Stimulated activated memory B cell treated with anti-CD40 and anti-IgM and Interleukin-4, amounts not matched to agents 10 μg/mL and 1 μg/mL and 100 μg/mL, for 72 hours (primary cell): Measurements from ENCODE around the gene CASP10.
"Not testable (repeated sequence)": the region's sequence is repeated elsewhere in the genome, so short reads cannot be mapped to it uniquely, and the experiment has no call there.

ENCODE experiments used
- ATAC-seq: fragments of 150-1000 bp; cut with Tn5 transposase; 2 replicates; pipeline ENCODE4 v1.10.0; 2021
- H3K27ac Mint-ChIP-seq: one replicate; pipeline ENCODE4 v1.8.0; 2022; ENCODE audit warnings: mild to moderate bottlenecking, mixed read lengths
- H3K27me3 Mint-ChIP-seq: one replicate; pipeline ENCODE4 v1.8.0; 2022; ENCODE audit warnings: mixed read lengths
- H3K36me3 Mint-ChIP-seq: one replicate; pipeline ENCODE4 v1.8.0; 2022; ENCODE audit warnings: mixed read lengths
- H3K4me1 Mint-ChIP-seq: one replicate; pipeline ENCODE4 v1.8.0; 2022; ENCODE audit warnings: mixed read lengths
- H3K4me3 Mint-ChIP-seq: one replicate; pipeline ENCODE4 v1.8.0; 2022; ENCODE audit warnings: mild to moderate bottlenecking, moderate library complexity, mixed read lengths
- H3K9me3 Mint-ChIP-seq: one replicate; pipeline ENCODE4 v1.8.0; 2022; ENCODE audit warnings: mixed read lengths

CASP10 gene

DNA sequence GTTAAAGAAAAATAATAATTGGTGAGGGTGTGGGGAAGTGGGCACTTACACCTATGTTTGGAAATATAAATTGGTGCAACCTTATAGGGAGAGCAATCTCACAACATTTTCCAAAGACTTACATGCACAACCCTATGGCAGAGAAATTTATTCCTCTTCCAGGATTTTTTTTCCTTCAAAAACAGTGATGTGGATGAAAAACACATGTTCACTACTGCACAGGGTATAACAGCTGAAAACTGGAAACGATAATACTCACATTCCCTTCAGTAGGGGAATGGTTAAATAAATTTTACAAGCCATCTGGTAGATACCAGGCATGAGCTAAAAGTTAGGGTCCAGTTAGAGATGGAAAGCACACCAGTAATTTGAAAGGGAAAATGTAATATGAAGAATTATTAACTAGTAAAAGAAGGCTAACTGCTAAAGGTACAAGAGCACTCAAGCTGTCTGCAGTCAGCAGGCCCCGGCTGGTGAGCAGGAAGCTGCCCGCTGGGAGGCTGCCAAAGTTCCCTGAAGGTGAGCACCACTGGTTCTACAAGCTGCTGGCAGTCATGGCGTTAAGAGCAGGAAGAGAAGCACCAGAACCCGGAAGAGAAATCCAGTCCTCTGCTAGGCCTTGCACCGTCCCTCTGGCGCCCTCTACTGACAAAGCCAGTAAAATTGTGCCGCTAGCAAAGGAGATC, 49.0 kb downstream of the CASP10 start:
- H3K4me3 Mint-ChIP-seq: peak overlapping the region; percentile 91
- H3K27me3 Mint-ChIP-seq: no peaks in the 10 kb centered on the region
- peak; percentile 79 for ATAC-seq
- H3K36me3 Mint-ChIP-seq: peaks cover 7% of the 10 kb centered on the region
- H3K27ac Mint-ChIP-seq: peak overlapping the region; percentile 84
- H3K4me1 Mint-ChIP-seq: peaks cover 32% of the 10 kb centered on the region
- no peaks in the 10 kb centered on the region for H3K9me3 Mint-ChIP-seq

DNA sequence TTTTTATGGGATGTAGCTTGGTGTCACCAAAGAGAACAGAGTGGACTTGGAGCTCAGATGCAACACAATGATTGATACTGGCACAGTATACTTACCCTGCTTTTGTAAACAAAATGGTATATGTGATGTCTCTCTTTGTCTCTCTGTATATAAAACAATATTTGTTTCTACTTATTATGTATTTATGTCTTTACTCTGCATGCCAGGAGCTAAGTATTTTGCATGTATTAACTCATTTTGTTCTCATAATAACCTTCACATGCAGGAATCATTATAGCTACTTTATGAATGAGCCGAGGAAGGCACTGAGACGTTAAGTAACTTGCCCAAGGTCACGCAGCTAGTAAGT, 49.5 kb downstream of the CASP10 start:
- Mint-ChIP-seq H3K4me3 (peak overlapping the region; percentile 91), H3K27ac (peak overlapping the region; percentile 84), H3K4me1 (peaks cover 35% of the 10 kb centered on the region), H3K36me3 (peaks cover 10% of the 10 kb centered on the region), H3K9me3 (no peaks in the 10 kb centered on the region), H3K27me3 (no peaks in the 10 kb centered on the region)
- ATAC-seq: no peak

DNA sequence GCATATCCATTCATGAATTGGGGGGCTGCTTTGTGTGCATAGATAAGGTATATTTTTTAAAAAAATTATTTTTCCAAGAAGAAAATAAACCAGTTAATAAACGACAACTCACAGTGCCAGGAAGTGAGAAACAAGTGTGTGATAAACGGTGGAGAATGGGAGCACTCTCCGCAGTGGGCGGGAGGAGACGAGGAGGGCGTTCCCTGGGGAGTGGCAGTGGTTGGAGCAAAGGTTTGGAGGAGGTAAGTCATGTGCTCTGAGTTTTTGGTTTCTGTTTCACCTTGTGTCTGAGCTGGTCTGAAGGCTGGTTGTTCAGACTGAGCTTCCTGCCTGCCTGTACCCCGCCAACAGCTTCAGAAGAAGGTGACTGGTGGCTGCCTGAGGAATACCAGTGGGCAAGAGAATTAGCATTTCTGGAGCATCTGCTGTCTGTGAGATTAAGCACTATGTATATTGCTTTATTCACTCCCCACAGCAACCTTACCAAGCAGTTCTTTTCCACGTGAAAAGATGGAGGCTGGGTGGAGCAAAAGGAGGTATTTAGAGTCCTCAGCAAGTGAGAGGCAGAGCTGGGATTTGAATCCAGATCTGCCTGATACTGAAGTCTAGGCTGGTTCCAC, 50.4 kb downstream of the CASP10 start:
- Mint-ChIP-seq H3K27ac (peak overlapping the region; percentile 84), H3K4me1 (peaks cover 42% of the 10 kb centered on the region), H3K9me3 (no peaks in the 10 kb centered on the region), H3K27me3 (no peaks in the 10 kb centered on the region), H3K4me3 (peak overlapping the region; percentile 91), H3K36me3 (peaks cover 18% of the 10 kb centered on the region)
- peak; percentile 96 for ATAC-seq

DNA sequence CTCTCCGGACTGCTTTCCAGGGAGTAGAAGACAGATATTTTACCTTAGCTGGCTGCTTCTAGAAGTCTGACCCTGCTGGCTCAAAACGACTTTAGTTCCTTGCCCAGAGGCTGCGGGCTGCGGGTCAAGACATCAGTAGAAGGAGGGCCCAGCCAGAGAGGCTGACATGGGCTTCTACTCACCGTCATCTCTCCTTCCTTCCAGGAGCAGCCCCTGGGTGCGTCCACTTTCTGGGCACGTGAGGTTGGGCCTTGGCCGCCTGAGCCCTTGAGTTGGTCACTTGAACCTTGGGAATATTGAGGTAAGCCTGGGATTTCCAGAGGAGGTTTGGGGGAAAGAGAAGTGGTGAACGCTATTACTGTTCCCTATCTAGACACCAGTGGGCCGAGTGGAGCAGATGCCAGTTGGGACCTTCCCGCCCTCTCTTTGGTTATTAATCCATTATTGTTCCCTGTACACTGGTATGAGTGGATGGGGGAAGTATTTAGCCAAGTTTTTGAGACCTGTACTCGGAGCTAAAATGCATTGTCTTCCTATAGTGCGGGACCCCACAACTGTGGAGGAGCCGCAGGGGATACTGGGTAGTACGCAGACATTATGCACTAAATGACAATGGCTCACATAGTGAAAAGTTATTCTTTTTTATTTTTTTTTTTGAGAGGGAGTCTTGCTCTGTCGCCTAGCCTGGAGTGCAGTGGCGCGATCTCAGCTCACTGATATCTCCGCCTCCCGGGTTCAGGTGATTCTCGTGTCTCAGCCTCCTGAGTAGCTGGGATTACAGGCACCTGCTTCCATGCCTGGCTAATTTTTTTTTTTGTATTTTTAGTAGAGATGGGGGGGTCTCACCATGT, 51.1 kb downstream of the CASP10 start:
- no peaks in the 10 kb centered on the region for H3K27me3 Mint-ChIP-seq
- peak; percentile 42 for ATAC-seq
- H3K4me3 Mint-ChIP-seq: peak overlapping the region; percentile 91
- H3K27ac Mint-ChIP-seq: peak overlapping the region; percentile 84
- no peaks in the 10 kb centered on the region for H3K9me3 Mint-ChIP-seq
- peaks cover 37% of the 10 kb centered on the region for H3K4me1 Mint-ChIP-seq
- peaks cover 18% of the 10 kb centered on the region for H3K36me3 Mint-ChIP-seq

DNA sequence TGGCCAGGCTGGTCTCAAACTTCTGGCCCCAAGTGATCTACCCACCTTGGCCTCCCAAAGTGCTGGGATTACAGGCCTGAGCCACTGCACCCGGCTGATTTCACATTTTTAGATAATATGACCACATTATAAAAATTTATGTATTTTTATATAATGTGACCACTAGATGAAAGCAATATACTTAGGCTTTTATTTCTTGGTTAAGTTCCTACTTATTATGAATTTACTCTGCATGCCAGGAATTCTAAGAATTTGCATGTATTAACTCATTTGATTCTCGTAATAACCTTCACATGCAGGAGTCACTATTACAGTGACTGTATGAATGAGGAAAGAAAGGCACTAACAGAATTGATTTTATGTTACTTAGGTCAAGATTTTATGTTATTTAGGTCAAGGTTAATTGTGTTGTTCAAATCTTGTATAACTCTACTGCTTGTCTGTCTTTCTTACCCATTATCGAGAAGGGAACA, 51.8 kb downstream of the CASP10 start:
- Mint-ChIP-seq H3K27ac (peak overlapping the region; percentile 84), H3K27me3 (no peaks in the 10 kb centered on the region), H3K9me3 (no peaks in the 10 kb centered on the region), H3K36me3 (peaks cover 24% of the 10 kb centered on the region), H3K4me1 (peaks cover 42% of the 10 kb centered on the region), H3K4me3 (peak overlapping the region; percentile 91)
- ATAC-seq: no peak

DNA sequence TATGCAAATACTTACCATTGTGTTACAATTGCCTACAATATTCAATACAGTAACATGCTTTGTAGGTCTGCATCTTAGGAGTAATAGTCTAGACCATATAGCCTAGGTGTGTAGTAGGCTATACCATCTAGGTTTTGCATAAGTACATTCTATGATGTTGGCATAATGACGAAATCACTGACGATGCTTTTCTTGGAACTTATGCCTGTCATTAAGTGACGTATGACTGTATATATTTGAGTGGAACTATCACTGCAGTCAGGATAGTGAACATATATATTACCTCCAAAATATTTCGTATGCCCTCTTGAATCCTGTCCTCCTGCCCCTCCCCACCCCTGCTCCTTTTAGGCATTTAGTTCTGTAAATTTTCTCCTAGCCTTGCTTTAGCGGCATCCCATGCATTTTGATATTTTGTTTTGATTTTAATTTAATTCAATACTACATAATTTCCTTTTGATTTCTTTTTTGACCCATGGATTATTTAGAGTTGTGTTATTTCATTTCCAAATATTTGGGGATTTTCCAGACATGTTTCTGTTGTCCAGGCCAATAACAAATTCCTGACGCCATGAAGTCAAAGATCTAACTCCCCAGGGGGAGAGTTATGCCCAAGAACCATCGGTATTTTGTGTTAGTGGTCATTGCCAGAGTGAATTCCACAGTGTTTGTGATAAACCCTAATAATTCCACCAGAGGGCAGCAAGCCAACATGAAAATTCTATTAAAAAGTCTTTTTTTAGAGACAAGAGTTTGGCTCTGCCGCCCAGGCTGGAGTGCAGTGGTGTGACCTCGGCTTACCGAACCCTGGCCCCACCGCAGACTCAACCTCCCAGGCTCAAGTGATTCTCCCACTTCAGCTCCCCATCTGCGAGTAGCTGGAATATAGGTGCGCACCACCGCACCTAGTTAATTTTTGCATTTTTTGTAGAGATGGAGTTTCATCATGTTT, 53.2 kb downstream of the CASP10 start:
- Mint-ChIP-seq H3K4me1 (peaks cover 56% of the 10 kb centered on the region), H3K36me3 (peaks cover 39% of the 10 kb centered on the region), H3K27me3 (no peaks in the 10 kb centered on the region), H3K9me3 (no peaks in the 10 kb centered on the region), H3K4me3 (peak overlapping the region; percentile 67), H3K27ac (peak overlapping the region; percentile 87)
- ATAC-seq: no peak

DNA sequence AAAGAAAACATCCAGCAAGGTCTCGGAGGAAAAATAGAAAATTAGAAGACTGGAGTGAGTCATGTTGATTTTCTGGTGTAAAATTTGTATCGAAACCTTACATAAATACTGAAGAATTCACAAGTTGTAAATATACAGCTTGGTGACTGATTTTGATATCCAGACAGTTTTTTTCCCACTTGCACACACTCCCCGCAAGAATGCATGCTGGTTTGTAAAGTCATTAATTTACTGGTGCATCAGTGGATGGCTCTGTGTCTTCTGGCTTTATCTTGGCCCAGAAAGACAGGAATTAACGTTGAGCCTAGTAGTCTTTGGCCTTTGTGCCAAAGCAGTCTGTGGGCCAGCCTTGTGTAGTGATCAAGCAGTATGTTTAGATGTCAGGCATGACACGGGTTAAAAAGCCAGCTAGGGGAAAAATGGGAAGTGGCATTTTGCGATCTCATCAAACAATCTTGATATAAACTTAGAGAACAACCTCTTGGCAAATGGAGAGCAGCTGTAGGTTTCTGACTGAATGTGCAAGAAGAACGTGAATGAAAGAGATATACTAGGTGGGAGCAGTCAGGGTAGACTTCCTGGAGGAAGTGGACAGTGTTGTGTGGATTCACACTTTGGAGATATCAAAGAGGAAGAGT, 54.7 kb downstream of the CASP10 start:
- Mint-ChIP-seq H3K27me3 (no peaks in the 10 kb centered on the region), H3K4me3 (no peak overlapping the region), H3K4me1 (peaks cover 60% of the 10 kb centered on the region), H3K36me3 (peaks cover 53% of the 10 kb centered on the region), H3K9me3 (no peaks in the 10 kb centered on the region), H3K27ac (peak overlapping the region; percentile 87)
- no peak for ATAC-seq

DNA sequence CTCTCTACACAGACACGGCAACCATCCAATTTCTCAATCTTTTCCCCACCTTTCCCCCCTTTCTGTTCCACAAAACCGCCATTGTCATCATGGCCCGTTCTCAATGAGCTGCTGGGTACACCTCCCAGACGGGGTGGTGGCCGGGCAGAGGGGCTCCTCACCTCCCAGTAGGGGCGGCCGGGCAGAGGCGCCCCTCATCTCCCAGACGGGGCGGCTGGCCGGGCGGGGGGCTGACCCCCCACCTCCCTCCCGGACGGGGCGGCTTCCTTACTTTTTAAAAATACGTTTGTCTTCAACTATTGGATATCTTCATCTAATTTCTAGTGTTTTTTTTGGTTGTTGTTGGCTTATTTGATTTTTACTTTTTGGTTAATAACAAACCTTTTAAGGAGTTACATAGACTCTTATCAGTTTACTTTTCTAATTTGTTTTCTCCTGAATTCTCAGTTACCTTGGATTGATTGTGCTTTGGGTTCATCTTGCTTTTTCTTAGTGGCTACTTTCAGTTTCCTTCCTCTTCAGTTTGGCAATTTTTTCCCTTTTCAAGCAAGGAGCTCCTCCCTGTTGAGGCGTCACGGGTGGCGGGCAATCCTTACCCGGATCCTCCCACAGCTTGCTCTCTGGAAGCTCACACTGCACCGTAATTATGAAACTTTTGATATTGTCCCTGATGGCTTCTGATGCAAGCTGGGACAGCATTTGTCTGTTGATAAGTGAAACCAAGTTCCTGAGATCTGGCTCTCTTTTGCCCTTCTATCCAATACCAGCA, 56.4 kb downstream of the CASP10 start:
- H3K36me3 Mint-ChIP-seq: peaks cover 54% of the 10 kb centered on the region

DNA sequence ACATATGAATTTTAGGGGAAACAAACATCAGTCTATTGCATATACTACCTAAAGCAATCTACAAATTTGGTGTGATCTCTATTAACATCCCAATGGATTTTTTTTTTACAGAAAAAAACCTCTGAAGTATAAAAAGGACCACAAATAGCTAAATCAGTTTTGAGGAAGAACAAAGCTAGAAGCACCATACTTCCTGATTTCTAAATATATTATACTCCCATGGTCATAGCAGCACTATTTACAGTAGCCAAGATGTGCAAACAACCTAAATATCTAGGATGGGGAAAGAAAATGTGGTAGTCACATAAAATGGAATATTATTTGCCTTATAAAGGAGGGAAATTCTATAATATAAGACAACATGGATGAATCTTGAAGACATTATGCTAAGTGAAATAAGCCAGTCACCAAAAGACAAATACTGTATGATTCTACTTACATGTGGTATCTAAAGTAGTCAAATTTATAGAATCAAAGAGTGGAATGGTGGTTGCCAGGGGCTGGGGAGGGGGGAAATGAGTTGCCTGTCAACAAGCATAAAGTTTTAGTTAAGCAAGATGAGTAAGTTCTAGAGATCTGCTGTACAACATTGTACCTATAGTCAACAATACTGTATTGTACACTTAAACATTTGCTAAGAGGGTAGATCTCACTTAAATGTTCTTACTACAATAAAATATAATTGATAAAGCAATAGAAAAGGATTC, 59.8 kb downstream of the CASP10 start:
- Mint-ChIP-seq H3K27ac (peak overlapping the region; percentile 56), H3K4me1 (peaks cover 71% of the 10 kb centered on the region), H3K36me3 (peaks cover 41% of the 10 kb centered on the region), H3K9me3 (no peaks in the 10 kb centered on the region), H3K4me3 (no peak overlapping the region), H3K27me3 (no peaks in the 10 kb centered on the region)
- ATAC-seq: no peak

More for the DNA sequence above, 56.4 kb downstream of the CASP10 start:
- not testable (repeated sequence) for ATAC-seq, H3K4me3 Mint-ChIP-seq, H3K9me3 Mint-ChIP-seq, H3K27me3 Mint-ChIP-seq
- Mint-ChIP-seq H3K27ac (peak overlapping the region; percentile 57), H3K4me1 (peaks cover 66% of the 10 kb centered on the region)

DNA sequence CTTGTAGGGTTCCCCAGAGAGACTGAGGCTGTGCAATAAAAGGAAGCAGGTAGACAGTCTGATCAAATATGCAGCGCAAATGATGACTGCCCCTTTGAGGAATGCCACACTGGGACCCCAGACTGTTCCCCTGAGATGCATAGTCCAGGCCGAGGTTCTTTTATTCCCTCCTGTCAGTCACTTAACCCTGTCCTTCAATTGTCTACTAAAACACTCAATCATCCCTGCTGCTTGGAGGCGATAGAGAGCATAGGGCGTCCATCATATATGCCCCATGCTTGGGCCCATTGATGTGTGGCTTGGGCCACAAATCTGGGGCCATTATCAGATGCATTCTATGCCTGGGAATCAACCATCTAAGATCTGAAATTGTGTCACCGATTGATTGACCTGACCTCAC, 61.9 kb downstream of the CASP10 start:
- H3K9me3 Mint-ChIP-seq: no peaks in the 10 kb centered on the region
- no peak overlapping the region for H3K4me3 Mint-ChIP-seq
- peak overlapping the region; percentile 75 for H3K27ac Mint-ChIP-seq
- peaks cover 69% of the 10 kb centered on the region for H3K4me1 Mint-ChIP-seq
- peaks cover 35% of the 10 kb centered on the region for H3K36me3 Mint-ChIP-seq
- no peak for ATAC-seq
- no peaks in the 10 kb centered on the region for H3K27me3 Mint-ChIP-seq

DNA sequence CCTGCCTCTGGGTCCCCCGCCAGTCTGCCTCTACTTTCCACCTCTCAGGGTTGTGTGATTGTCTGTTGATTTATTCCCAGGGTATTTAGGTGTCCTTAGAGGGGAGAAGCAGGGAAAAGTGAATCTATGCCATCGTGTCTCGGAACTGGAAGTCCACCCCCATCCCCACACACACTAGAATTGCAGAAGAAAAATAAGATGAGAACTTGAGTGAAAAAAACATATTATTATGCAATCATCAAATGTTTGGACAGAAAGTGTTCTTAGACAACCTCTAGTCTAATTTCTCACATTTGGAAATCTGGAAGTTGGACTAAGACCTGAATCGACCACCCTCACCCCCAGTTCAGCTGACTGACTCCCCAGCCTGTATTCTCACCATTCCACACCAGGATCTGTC, 63.3 kb downstream of the CASP10 start:
- Mint-ChIP-seq H3K27ac (peak overlapping the region; percentile 75), H3K27me3 (no peaks in the 10 kb centered on the region), H3K36me3 (peaks cover 32% of the 10 kb centered on the region), H3K4me3 (no peak overlapping the region), H3K4me1 (peaks cover 69% of the 10 kb centered on the region), H3K9me3 (no peaks in the 10 kb centered on the region)
- ATAC-seq: no peak

DNA sequence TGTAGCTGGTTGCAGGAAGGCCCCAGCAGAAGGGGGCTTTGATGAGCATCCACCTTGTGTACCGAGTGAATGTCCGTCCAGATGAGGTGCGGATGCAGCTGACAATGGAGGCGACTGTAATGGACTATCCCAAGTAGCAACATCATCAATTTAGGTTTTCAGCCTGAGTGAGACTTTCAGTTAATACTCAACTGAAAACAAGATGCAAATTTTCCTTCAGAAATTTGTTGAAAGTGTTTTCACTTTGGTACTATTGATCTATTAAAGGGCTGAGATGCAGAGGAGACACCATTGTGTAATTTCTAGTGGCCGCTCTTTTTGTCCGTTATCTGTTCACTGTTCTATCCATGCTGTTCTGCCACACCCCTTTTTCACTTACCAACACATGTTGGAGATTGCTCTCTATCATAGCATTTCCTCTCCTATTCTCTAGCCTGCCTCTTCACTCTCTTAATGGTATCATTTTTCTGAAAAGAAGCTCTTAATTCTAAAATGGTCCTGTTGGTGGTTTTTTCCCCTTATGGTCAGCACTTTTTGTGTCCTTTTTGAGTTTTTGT, 65.4 kb downstream of the CASP10 start:
- H3K4me1 Mint-ChIP-seq: peaks cover 70% of the 10 kb centered on the region
- H3K4me3 Mint-ChIP-seq: no peak overlapping the region
- H3K27ac Mint-ChIP-seq: peak overlapping the region; percentile 53
- peaks cover 18% of the 10 kb centered on the region for H3K36me3 Mint-ChIP-seq
- no peaks in the 10 kb centered on the region for H3K9me3 Mint-ChIP-seq
- H3K27me3 Mint-ChIP-seq: no peaks in the 10 kb centered on the region
- no peak for ATAC-seq

DNA sequence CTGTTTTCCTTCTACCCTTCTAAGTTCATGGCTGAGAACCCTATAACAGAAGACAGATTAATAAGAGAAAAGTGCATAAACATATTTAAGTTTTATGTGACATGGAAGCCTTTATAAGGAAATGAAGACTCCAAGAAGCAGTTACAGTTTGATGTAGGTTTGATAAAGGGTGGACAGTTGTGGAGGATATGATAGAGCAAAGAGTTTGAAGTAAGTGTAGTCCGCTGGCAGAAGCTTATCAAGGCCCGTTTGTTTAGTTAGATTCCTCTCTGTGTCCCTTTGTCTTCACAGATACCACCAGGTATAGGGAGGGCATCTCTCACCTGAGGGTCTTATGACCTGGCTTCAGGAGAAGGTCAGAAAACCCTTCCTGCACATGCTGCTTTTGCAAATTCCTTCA, 66.9 kb downstream of the CASP10 start:
- no peaks in the 10 kb centered on the region for H3K9me3 Mint-ChIP-seq
- peaks cover 18% of the 10 kb centered on the region for H3K36me3 Mint-ChIP-seq
- ATAC-seq: no peak
- no peaks in the 10 kb centered on the region for H3K27me3 Mint-ChIP-seq
- no peak overlapping the region for H3K4me3 Mint-ChIP-seq
- peaks cover 68% of the 10 kb centered on the region for H3K4me1 Mint-ChIP-seq
- H3K27ac Mint-ChIP-seq: peak overlapping the region; percentile 53
